OCI-LY1 (cell line): ENCODE results near the gene MOGAT1.

Experiments
- H2AFZ ChIP-seq: fragments of 200-600 bp; sonication (generic), shearing (Covaris generic); 2 replicates; pipeline ENCODE4 v1.6.0; 2014; ENCODE audit warnings: antibody characterized with exemption, mild to moderate bottlenecking, low read length
- H3F3A ChIP-seq: fragments of 200-600 bp; sonication (generic), shearing (Covaris generic); 2 replicates; pipeline ENCODE4 v1.6.0; 2014; ENCODE audit warnings: mild to moderate bottlenecking, antibody characterized with exemption, low read length, moderate library complexity; ENCODE audit not compliant: insufficient read depth
- H3K27ac ChIP-seq: fragments of 200-600 bp; sonication (generic); 2 replicates; pipeline ENCODE4 v1.5.1; 2014; ENCODE audit warnings: low read length, mixed run types, mild to moderate bottlenecking, low read depth; ENCODE audit not compliant: poor library complexity, severe bottlenecking
- H3K27me3 ChIP-seq: fragments of 200-600 bp; sonication (generic); 2 replicates; pipeline ENCODE4 v1.6.0; 2014; ENCODE audit warnings: antibody characterized with exemption, mild to moderate bottlenecking, low read length, moderate library complexity; ENCODE audit not compliant: insufficient read depth
- H3K36me3 ChIP-seq: fragments of 200-600 bp; sonication (generic); 2 replicates; pipeline ENCODE4 v1.6.1; 2014; ENCODE audit warnings: mild to moderate bottlenecking, antibody characterized with exemption, low read length, moderate library complexity, mixed read lengths; ENCODE audit not compliant: insufficient read depth
- H3K4me1 ChIP-seq: fragments of 200-600 bp; sonication (generic); 2 replicates; pipeline ENCODE4 v1.5.1; 2014; ENCODE audit warnings: mild to moderate bottlenecking, low read length, moderate library complexity; ENCODE audit not compliant: insufficient read depth, severe bottlenecking
- H3K4me2 ChIP-seq: fragments of 200-600 bp; sonication (generic), shearing (Covaris generic); 2 replicates; pipeline ENCODE4 v1.6.1; 2014; ENCODE audit warnings: low read length
- H3K4me3 ChIP-seq: fragments of 200-600 bp; sonication (generic); 2 replicates; pipeline ENCODE4 v1.5.1; 2014; ENCODE audit warnings: low read length, low read depth, mild to moderate bottlenecking, mixed read lengths; ENCODE audit not compliant: poor library complexity, severe bottlenecking
- H3K79me2 ChIP-seq: fragments of 200-600 bp; shearing (Covaris generic); 2 replicates; pipeline ENCODE4 v1.6.1; 2016; ENCODE audit warnings: mixed run types, low read length, mixed read lengths; ENCODE audit not compliant: insufficient read depth
- H3K9ac ChIP-seq: fragments of 200-600 bp; sonication (generic), shearing (Covaris generic); 2 replicates; pipeline ENCODE4 v1.6.1; 2014; ENCODE audit warnings: mild to moderate bottlenecking, low read length, mixed read lengths
- H3K9me2 ChIP-seq: fragments of 200-600 bp; sonication (generic), shearing (Covaris generic); 2 replicates; pipeline ENCODE4 v1.6.1; 2014; ENCODE audit warnings: low read depth, mild to moderate bottlenecking, low read length, mixed read lengths
- H3K9me3 ChIP-seq: fragments of 200-600 bp; shearing (Covaris generic); 2 replicates; pipeline ENCODE4 v1.6.1; 2014; ENCODE audit warnings: low read length, mixed read lengths
- H4K20me1 ChIP-seq: fragments of 200-600 bp; sonication (generic), shearing (Covaris generic); 2 replicates; pipeline ENCODE4 v1.6.0; 2016; ENCODE audit warnings: mild to moderate bottlenecking, low read length; ENCODE audit not compliant: insufficient read depth
- EZH2 ChIP-seq: fragments of 200-600 bp; sonication (generic), shearing (Covaris generic); IDR thresholded peaks from 2 replicates; pipeline ENCODE4 v1.8.0; 2017; ENCODE audit warnings: borderline replicate concordance, mixed run types, mild to moderate bottlenecking, antibody characterized with exemption, low read length, moderate library complexity, mixed read lengths
- TF ChIP-seq, protein P1 (sequence below): fragments of 200-600 bp; sonication (generic), shearing (Covaris generic); IDR thresholded peaks from 2 replicates; pipeline ENCODE4 v1.5.1; 2017; ENCODE audit warnings: mild to moderate bottlenecking, antibody characterized with exemption, low read length, moderate library complexity, mixed read lengths

MOGAT1 gene

DNA sequence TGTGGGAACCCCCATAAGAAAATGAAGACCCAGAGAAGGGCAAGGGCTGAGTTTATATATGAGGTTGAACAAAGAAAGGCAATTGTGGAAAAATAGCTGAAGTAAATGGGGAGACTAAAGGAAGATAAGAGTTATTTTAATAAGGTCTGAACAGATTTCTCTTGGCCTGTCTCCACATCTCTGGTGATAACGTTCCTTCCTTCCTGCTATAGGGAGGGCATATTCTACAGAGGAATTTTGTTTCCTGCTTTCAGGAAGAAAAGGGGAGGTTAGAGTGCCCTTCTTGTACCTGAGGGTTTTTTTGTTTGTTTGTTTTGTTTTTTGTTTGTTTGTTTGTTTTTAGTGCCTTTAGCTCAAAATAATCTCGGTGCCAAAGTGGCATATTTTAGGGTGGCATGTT is 31.6 kb downstream of the MOGAT1 start:
- Histone ChIP-seq H3K27me3 (no peaks in the 10 kb centered on the region), H3K27ac (no peak overlapping the region), H3K9ac (no peak overlapping the region), H3F3A (no peaks in the 10 kb centered on the region), H3K4me1 (peaks cover 6% of the 10 kb centered on the region), H3K4me2 (no peak overlapping the region), H4K20me1 (no peaks in the 10 kb centered on the region), H3K36me3 (no peaks in the 10 kb centered on the region), H3K79me2 (no peaks in the 10 kb centered on the region), H2AFZ (no peak overlapping the region), H3K9me3 (no peaks in the 10 kb centered on the region), H3K9me2 (no peaks in the 10 kb centered on the region), H3K4me3 (no peak overlapping the region)
- TF ChIP-seq, protein P1, sequence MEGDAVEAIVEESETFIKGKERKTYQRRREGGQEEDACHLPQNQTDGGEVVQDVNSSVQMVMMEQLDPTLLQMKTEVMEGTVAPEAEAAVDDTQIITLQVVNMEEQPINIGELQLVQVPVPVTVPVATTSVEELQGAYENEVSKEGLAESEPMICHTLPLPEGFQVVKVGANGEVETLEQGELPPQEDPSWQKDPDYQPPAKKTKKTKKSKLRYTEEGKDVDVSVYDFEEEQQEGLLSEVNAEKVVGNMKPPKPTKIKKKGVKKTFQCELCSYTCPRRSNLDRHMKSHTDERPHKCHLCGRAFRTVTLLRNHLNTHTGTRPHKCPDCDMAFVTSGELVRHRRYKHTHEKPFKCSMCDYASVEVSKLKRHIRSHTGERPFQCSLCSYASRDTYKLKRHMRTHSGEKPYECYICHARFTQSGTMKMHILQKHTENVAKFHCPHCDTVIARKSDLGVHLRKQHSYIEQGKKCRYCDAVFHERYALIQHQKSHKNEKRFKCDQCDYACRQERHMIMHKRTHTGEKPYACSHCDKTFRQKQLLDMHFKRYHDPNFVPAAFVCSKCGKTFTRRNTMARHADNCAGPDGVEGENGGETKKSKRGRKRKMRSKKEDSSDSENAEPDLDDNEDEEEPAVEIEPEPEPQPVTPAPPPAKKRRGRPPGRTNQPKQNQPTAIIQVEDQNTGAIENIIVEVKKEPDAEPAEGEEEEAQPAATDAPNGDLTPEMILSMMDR, result no peak
- TF ChIP-seq EZH2, result no peak

GRCh38 chr2:222703886-222704285 is 32.4 kb downstream of the MOGAT1 start:
- H3K36me3 ChIP-seq, result no peaks in the 10 kb centered on the region

DNA sequence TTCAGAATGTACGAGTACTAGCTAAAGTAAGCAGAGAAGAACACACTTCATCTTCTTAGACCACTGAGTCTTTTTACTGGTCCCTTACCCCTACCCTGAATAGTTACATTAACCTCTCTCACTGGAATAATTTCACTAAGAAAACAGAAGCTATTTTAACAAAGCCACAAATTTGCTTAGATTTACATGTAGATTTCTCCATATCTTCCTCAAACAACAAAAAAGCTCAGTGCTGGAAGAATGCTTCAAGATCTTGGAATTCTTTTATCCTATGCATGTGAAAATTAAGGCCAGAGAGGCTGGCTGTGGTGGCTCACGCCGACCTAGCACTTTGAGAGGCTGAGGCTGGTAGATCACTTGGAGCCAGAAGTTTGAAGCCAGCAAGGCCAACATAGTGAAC is 35.2 kb downstream of the MOGAT1 start:
- Histone ChIP-seq H3K9me2 (no peaks in the 10 kb centered on the region), H3K4me1 (peaks cover 21% of the 10 kb centered on the region), H4K20me1 (no peaks in the 10 kb centered on the region), H3K9ac (no peak overlapping the region), H3K27me3 (no peaks in the 10 kb centered on the region), H3K79me2 (no peaks in the 10 kb centered on the region), H3F3A (no peaks in the 10 kb centered on the region), H3K9me3 (no peaks in the 10 kb centered on the region), H3K4me2 (no peak overlapping the region), H3K4me3 (no peak overlapping the region), H3K36me3 (no peaks in the 10 kb centered on the region), H2AFZ (no peak overlapping the region), H3K27ac (no peak overlapping the region)
- no peak for TF ChIP-seq EZH2
- TF ChIP-seq, protein P1, result no peak

More at GRCh38 chr2:222703886-222704285, 32.4 kb downstream of the MOGAT1 start:
- Histone ChIP-seq H3K27me3 (no peaks in the 10 kb centered on the region), H3K9me3 (no peaks in the 10 kb centered on the region), H3K79me2 (no peaks in the 10 kb centered on the region), H3K4me2 (no peak overlapping the region), H4K20me1 (no peaks in the 10 kb centered on the region), H2AFZ (no peak overlapping the region), H3K4me3 (no peak overlapping the region), H3K9ac (no peak overlapping the region), H3K4me1 (peaks cover 12% of the 10 kb centered on the region), H3F3A (no peaks in the 10 kb centered on the region), H3K27ac (no peak overlapping the region), H3K9me2 (no peaks in the 10 kb centered on the region)
- TF ChIP-seq, protein P1, result no peak
- no peak for TF ChIP-seq EZH2
